Lung (tissue), 12 donors: ENCODE measurements around the gene FKBP11. TPM values are rescaled to one million over a fixed set of nuclear protein-coding genes. Genes with fewer than 3 reads are reported as not detected.

Experiments
- ATAC-seq: fragments of 200-7000 bp; cut with Tn5 transposase; one replicate; pipeline ENCODE4 v1.9.1; 2020; ENCODE audit warnings: moderate number of reproducible peaks; ENCODE audit not compliant: insufficient read depth, low FRiP score
- DNase-seq, 3 donors: peaks; one replicate each; pipeline ENCODE4 v3.0.0-alpha.2; 2013 to 2017
- H3K27ac ChIP-seq, 2 donors: one replicate each; pipeline ENCODE4 v1.5.1; 2013; ENCODE audit warnings: mild to moderate bottlenecking in 2 of 2, moderate library complexity in 2 of 2, control low read depth in 1 of 2, inconsistent platforms in 1 of 2, low read depth in 1 of 2, low read length in 1 of 2
- H3K27me3 ChIP-seq, 3 donors: one replicate each; pipeline ENCODE4 v1.5.1; 2013; ENCODE audit warnings: low read length in 2 of 3; ENCODE audit not compliant: control insufficient read depth in 3 of 3, insufficient read depth in 3 of 3
- H3K36me3 ChIP-seq, 4 donors: one replicate each; pipeline ENCODE4 v1.5.1; 2013; ENCODE audit warnings: low read length in 4 of 4, mild to moderate bottlenecking in 1 of 4, moderate library complexity in 1 of 4; ENCODE audit not compliant: control insufficient read depth in 4 of 4, insufficient read depth in 4 of 4
- H3K4me1 ChIP-seq, 5 donors: one replicate each; pipeline ENCODE4 v1.5.1; 2013; ENCODE audit warnings: low read length in 5 of 5, mild to moderate bottlenecking in 2 of 5, moderate library complexity in 1 of 5; ENCODE audit not compliant: control insufficient read depth in 5 of 5, insufficient read depth in 5 of 5
- H3K4me3 ChIP-seq: one replicate; pipeline ENCODE4 v1.5.1; 2013; ENCODE audit warnings: mild to moderate bottlenecking, control low read depth, moderate library complexity
- H3K9ac ChIP-seq, 2 donors: one replicate each; pipeline ENCODE4 v1.5.1; 2013; ENCODE audit warnings: low read length in 2 of 2, control low read depth in 1 of 2; ENCODE audit not compliant: insufficient read depth in 1 of 2
- H3K9me3 ChIP-seq, 4 donors: one replicate each; pipeline ENCODE4 v1.5.1; 2013; ENCODE audit warnings: low read length in 3 of 4, mild to moderate bottlenecking in 1 of 4, moderate library complexity in 1 of 4; ENCODE audit not compliant: control insufficient read depth in 4 of 4, insufficient read depth in 3 of 4
- WGBS, 2 donors: extraction: QIAGEN DNeasy Blood & Tissue Kit; methylation state at CpG; one replicate each; pipeline ENCODE4 v1.1.7; 2013; 5-methylcytosine and 5-hydroxymethylcytosine counted together
- polyA plus RNA-seq, 2 donors: library from polyadenylated mRNA; stranded (reverse); fragments of 200-250 nt; gene quantifications; one replicate each; pipeline ENCODE4 v1.2.1, GENCODE V29; 2013
- total RNA-seq, 2 donors: library from RNA; depleted of rRNA in 1 of 2; stranded (reverse); fragments of >200 nt in 1 of 2; gene quantifications; one replicate each; pipeline ENCODE4 v1.2.1, GENCODE V29; 2014 to 2021
- TF ChIP-seq, protein P1 (sequence below): IDR thresholded peaks from 2 replicates; pipeline ENCODE4 v1.5.1; 2012; ENCODE audit warnings: mild to moderate bottlenecking; ENCODE audit errors: control extremely low read depth, extremely low read depth
- donor health status: control.
- donor health status: control.
- donor health status: Bipolar disorder and iron deficiency.
- donor health status: healthy.
- donor health status: DM: yes; HTN: yes; CAD: no.

Gene FKBP11
- total and polyA plus RNA-seq, 4 donors: 13.1 to 69.9 (median 63.1) TPM

DNA sequence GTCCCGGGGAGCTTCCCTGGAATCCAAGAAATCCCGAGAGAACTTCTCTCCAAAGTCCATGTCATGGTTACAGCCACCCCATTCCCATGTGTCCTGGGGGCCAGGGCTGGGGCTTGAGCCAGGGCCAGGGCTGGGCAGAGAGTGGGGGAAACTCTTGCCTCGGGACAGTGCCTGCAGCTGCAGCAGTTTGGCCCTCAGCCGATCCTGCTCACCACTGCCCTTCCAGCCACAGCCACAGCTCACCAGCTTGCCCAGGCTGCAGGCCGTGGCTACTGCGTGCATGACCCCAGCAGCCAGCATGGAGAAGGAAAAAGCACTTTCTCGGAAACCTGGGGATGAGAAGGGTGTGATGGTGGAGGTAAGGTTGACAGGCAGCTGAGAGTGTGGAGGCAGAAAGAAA lies 42.7 kb upstream of the FKBP11 start:
- Histone ChIP-seq H3K36me3 (no peaks in the 10 kb centered on the region), H3K4me3 (no peak overlapping the region), H3K9me3 (peaks cover 0 to 1% (median 0%) of the 10 kb centered on the region in 4 donors), H3K4me1 (peaks cover 0 to 13% (median 10%) of the 10 kb centered on the region in 5 donors), H3K27ac (no peak overlapping the region), H3K9ac (no peak overlapping the region), H3K27me3 (peaks cover 0 to 68% (median 49%) of the 10 kb centered on the region in 3 donors)
- 84 to 85% methylated on average over 7 of the region's 7 CpGs for WGBS, 2 donors
- DNase-seq (no peak), ATAC-seq (no peak)
- TF ChIP-seq, protein P1, sequence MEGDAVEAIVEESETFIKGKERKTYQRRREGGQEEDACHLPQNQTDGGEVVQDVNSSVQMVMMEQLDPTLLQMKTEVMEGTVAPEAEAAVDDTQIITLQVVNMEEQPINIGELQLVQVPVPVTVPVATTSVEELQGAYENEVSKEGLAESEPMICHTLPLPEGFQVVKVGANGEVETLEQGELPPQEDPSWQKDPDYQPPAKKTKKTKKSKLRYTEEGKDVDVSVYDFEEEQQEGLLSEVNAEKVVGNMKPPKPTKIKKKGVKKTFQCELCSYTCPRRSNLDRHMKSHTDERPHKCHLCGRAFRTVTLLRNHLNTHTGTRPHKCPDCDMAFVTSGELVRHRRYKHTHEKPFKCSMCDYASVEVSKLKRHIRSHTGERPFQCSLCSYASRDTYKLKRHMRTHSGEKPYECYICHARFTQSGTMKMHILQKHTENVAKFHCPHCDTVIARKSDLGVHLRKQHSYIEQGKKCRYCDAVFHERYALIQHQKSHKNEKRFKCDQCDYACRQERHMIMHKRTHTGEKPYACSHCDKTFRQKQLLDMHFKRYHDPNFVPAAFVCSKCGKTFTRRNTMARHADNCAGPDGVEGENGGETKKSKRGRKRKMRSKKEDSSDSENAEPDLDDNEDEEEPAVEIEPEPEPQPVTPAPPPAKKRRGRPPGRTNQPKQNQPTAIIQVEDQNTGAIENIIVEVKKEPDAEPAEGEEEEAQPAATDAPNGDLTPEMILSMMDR: no peak

DNA sequence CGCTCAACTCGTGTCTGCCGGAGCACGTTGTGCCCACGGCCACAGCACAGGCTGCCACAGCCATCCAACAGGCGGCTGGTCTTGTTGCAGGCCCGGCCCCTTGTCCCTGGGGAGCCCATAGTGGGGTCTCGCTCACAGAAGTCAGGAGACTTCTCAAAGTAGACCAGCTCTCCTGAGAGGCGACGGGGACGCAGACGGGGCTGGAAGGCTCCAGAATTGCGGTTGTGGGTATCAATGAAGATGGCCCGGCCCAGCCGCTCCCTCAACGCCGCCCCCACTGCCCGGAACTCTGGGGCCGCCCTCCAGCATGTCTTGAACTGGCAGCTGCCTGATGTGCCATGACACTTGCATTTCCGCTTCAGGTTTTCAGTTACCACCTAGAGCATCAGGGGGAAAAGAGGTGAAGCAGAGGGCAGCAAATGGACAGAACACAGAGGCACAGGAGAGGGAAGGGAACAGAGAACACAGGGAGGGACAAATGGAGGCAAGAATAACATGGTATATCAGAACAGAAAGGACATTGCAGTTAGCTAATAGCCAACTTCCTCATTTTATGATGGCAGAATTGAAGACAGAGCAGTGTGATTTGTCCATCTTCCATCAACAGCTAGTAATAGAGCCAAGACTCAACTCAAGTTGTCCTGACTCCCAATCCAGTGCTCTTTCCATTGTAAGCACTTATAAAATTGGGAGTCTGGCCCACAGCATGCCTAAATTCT lies 41.0 kb upstream of the FKBP11 start:
- no peak overlapping the region for H3K9ac ChIP-seq
- 80 to 81% methylated on average over 20 of the region's 20 CpGs for WGBS, 2 donors
- no peak for DNase-seq
- H3K4me1 ChIP-seq: peaks cover 0 to 13% (median 10%) of the 10 kb centered on the region in 5 donors
- TF ChIP-seq, protein P1: no peak
- no peaks in the 10 kb centered on the region for H3K36me3 ChIP-seq
- H3K9me3 ChIP-seq: no peaks in the 10 kb centered on the region
- no peak for ATAC-seq
- no peak overlapping the region for H3K4me3 ChIP-seq
- H3K27ac ChIP-seq: no peak overlapping the region
- peaks cover 0 to 52% (median 34%) of the 10 kb centered on the region in 3 donors for H3K27me3 ChIP-seq

DNA sequence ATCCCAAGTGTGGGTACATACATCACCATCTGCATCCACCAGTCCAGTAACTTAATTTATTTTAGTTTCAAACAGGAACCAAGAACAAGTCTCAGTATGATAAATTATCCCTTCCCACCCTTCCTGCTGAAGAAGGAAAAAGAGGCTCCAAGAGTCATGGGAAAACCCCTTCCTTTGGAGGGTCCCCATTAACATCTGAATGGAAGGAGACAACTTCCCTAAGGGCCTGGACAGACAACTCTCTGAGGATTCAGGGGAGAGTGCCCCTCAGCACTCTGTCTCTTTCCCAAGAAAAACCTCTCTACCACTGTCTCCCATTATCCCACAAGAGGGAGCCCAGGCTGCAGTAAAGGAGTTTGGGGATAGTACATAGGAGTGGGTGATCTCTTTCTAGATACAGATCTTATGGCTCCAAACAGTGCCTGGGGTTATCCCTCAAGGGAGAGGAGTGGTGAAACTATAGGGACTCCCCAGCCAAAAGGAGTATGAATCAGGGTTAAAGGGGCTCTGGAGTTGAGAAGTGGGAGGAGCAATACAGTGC lies 40.1 kb upstream of the FKBP11 start:
- DNase-seq (no peak), ATAC-seq (no peak)
- H3K27me3 ChIP-seq: peaks cover 0 to 42% (median 25%) of the 10 kb centered on the region in 3 donors
- no peaks in the 10 kb centered on the region for H3K36me3 ChIP-seq
- no peaks in the 10 kb centered on the region for H3K9me3 ChIP-seq
- H3K9ac ChIP-seq: no peak overlapping the region
- no peak overlapping the region for H3K27ac ChIP-seq
- TF ChIP-seq, protein P1: no peak
- H3K4me3 ChIP-seq: no peak overlapping the region
- H3K4me1 ChIP-seq: peaks cover 0 to 9% (median 2%) of the 10 kb centered on the region in 5 donors

DNA sequence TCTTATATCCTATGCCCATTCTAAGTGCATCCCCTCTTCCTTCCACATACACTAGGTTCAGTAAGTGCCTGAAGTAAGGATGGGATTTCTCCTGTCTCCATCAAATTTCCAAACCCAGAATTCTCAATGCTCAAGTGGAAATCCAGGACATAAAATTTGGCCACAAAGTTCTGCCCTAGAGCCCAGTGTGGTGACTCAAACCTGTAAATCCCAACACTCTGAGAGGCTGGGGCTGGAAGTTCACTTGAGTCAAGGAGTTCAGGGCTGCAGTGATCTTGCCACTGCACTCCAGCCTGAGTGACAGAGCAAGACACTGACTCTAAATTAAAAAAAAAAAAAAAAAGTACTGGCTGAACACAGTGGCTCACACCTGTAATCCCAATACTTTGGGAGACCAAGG lies 36.5 kb upstream of the FKBP11 start:
- Histone ChIP-seq H3K4me1 (no peaks in the 10 kb centered on the region), H3K36me3 (peaks cover 0 to 3% (median 0%) of the 10 kb centered on the region in 4 donors), H3K9me3 (no peaks in the 10 kb centered on the region), H3K9ac (no peak overlapping the region), H3K27ac (no peak overlapping the region), H3K4me3 (no peak overlapping the region), H3K27me3 (peaks cover 0 to 26% (median 20%) of the 10 kb centered on the region in 3 donors)
- TF ChIP-seq, protein P1: no peak
- no peak for DNase-seq
- ATAC-seq: no peak
